IPS DF 6.9 (cell line): ENCODE measurements around the gene ATG16L2.
"Not testable (repeated sequence)": the region's sequence is repeated elsewhere in the genome, so short reads cannot be mapped to it uniquely, and the experiment has no call there.

ENCODE experiments used
- DNase-seq: peaks from one replicate; pipeline ENCODE4 v3.0.0-alpha.2; 2013; ENCODE audit warnings: low read depth, low spot score
- H3K27ac ChIP-seq: one replicate; pipeline ENCODE4 v1.5.1; 2013; ENCODE audit warnings: low read length, control low read depth
- H3K27me3 ChIP-seq: 2 replicates; pipeline ENCODE4 v1.6.1; 2013; ENCODE audit warnings: mild to moderate bottlenecking, low read length; ENCODE audit not compliant: control insufficient read depth, insufficient read depth
- H3K36me3 ChIP-seq: 2 replicates; pipeline ENCODE4 v1.6.1; 2013; ENCODE audit warnings: low read length; ENCODE audit not compliant: control insufficient read depth, insufficient read depth
- H3K4me1 ChIP-seq: 2 replicates; pipeline ENCODE4 v1.6.1; 2013; ENCODE audit warnings: low read length; ENCODE audit not compliant: control insufficient read depth, insufficient read depth
- H3K4me3 ChIP-seq: 2 replicates; pipeline ENCODE4 v1.5.1; 2013; ENCODE audit warnings: mild to moderate bottlenecking, low read length
- H3K9me3 ChIP-seq: 2 replicates; pipeline ENCODE4 v1.6.1; 2013; ENCODE audit warnings: low read length, inconsistent platforms; ENCODE audit not compliant: control insufficient read depth, insufficient read depth
- WGBS: extraction: QIAGEN DNeasy Blood & Tissue Kit; methylation state at CpG from one replicate; pipeline ENCODE4 v1.1.7; 2013; ENCODE audit warnings: mixed read lengths, missing lambda C conversion rate; ENCODE audit not compliant: insufficient read length, insufficient coverage; 5-methylcytosine and 5-hydroxymethylcytosine counted together

Gene ATG16L2

GRCh38 chr11:72806378-72806777, 7.8 kb upstream of the ATG16L2 start:
- not testable (repeated sequence) for H3K9me3 ChIP-seq, H3K4me1 ChIP-seq, H3K27ac ChIP-seq, H3K4me3 ChIP-seq, DNase-seq, H3K36me3 ChIP-seq, H3K27me3 ChIP-seq
- WGBS = no CpG with 5 or more reads among the region's 1 CpG

- H3K36me3 ChIP-seq = no peaks in the 10 kb centered on the region
- no peaks in the 10 kb centered on the region for H3K4me1 ChIP-seq
- H3K9me3 ChIP-seq = no peaks in the 10 kb centered on the region
- no peak overlapping the region for H3K4me3 ChIP-seq
- no peak for DNase-seq
- H3K27ac ChIP-seq = no peak overlapping the region
- no peaks in the 10 kb centered on the region for H3K27me3 ChIP-seq
- no CpG with 5 or more reads among the region's 5 CpGs for WGBS
These were observed 7.1 kb upstream of the ATG16L2 start for GRCh38 chr11:72807021-72807693.

GRCh38 chr11:72807792-72808191, 6.4 kb upstream of the ATG16L2 start:
- no CpG with 5 or more reads among the region's 2 CpGs for WGBS
- H3K4me1 ChIP-seq = peaks cover 2% of the 10 kb centered on the region; the same call in 1 of the 2 replicates
- DNase-seq = no peak
- H3K27ac ChIP-seq = no peak overlapping the region
- no peaks in the 10 kb centered on the region for H3K36me3 ChIP-seq
- no peak overlapping the region for H3K4me3 ChIP-seq
- H3K9me3 ChIP-seq = no peaks in the 10 kb centered on the region
- H3K27me3 ChIP-seq = no peaks in the 10 kb centered on the region

GRCh38 chr11:72808331-72808798, 5.8 kb upstream of the ATG16L2 start:
- DNase-seq = no peak
- Histone ChIP-seq H3K4me1 (peaks cover 4% of the 10 kb centered on the region; the same call in 1 of the 2 replicates), H3K27me3 (no peaks in the 10 kb centered on the region), H3K9me3 (no peaks in the 10 kb centered on the region), H3K36me3 (no peaks in the 10 kb centered on the region), H3K27ac (no peak overlapping the region), H3K4me3 (no peak overlapping the region)
- no CpG with 5 or more reads among the region's 4 CpGs for WGBS

GRCh38 chr11:72811686-72812085, 2.5 kb upstream of the ATG16L2 start:
- H3K4me3 ChIP-seq, H3K9me3 ChIP-seq, DNase-seq, H3K4me1 ChIP-seq, H3K27ac ChIP-seq, H3K27me3 ChIP-seq, H3K36me3 ChIP-seq: not testable (repeated sequence)
- no CpG with 5 or more reads among the region's 10 CpGs for WGBS

- Histone ChIP-seq H3K36me3 (no peaks in the 10 kb centered on the region), H3K27ac (no peak overlapping the region), H3K9me3 (no peaks in the 10 kb centered on the region), H3K4me1 (peaks cover 4% of the 10 kb centered on the region; the same call in 1 of the 2 replicates), H3K27me3 (no peaks in the 10 kb centered on the region), H3K4me3 (no peak overlapping the region)
- no peak for DNase-seq
- WGBS = no CpG with 5 or more reads among the region's 4 CpGs
These were observed 1.6 kb upstream of the ATG16L2 start for GRCh38 chr11:72812604-72812966.

- no CpG with 5 or more reads among the region's 24 CpGs for WGBS
- H3K4me1 ChIP-seq = peaks cover 4% of the 10 kb centered on the region; the same call in 1 of the 2 replicates
- no peak overlapping the region for H3K27ac ChIP-seq
- H3K36me3 ChIP-seq = no peaks in the 10 kb centered on the region
- H3K9me3 ChIP-seq = no peaks in the 10 kb centered on the region
- DNase-seq = no peak
- peak overlapping the region; percentile 70; the same call in 1 of the 2 replicates for H3K4me3 ChIP-seq
- no peaks in the 10 kb centered on the region for H3K27me3 ChIP-seq
These were observed 1.1 kb upstream of the ATG16L2 start for GRCh38 chr11:72812967-72813739.

GRCh38 chr11:72813740-72814285, 398 bp upstream of the ATG16L2 start:
- H3K4me1 ChIP-seq = peaks cover 4% of the 10 kb centered on the region; the same call in 1 of the 2 replicates
- no peak overlapping the region for H3K27ac ChIP-seq
- peak overlapping the region; percentile 70; the same call in 1 of the 2 replicates for H3K4me3 ChIP-seq
- WGBS = no CpG with 5 or more reads among the region's 47 CpGs
- no peak for DNase-seq
- no peaks in the 10 kb centered on the region for H3K27me3 ChIP-seq
- H3K9me3 ChIP-seq = no peaks in the 10 kb centered on the region
- no peaks in the 10 kb centered on the region for H3K36me3 ChIP-seq

- peak overlapping the region; percentile 70; the same call in 1 of the 2 replicates for H3K4me3 ChIP-seq
- no peaks in the 10 kb centered on the region for H3K9me3 ChIP-seq
- no peaks in the 10 kb centered on the region for H3K36me3 ChIP-seq
- no peak overlapping the region for H3K27ac ChIP-seq
- peaks cover 4% of the 10 kb centered on the region; the same call in 1 of the 2 replicates for H3K4me1 ChIP-seq
- no peaks in the 10 kb centered on the region for H3K27me3 ChIP-seq
- DNase-seq = no peak
- no CpG with 5 or more reads among the region's 13 CpGs for WGBS
These were observed 953 bp downstream of the ATG16L2 start for GRCh38 chr11:72815110-72815618.

GRCh38 chr11:72816404-72816990, 2.3 kb downstream of the ATG16L2 start:
- H3K9me3 ChIP-seq = no peaks in the 10 kb centered on the region
- H3K27me3 ChIP-seq = no peaks in the 10 kb centered on the region
- no CpG with 5 or more reads among the region's 7 CpGs for WGBS
- H3K27ac ChIP-seq = no peak overlapping the region
- no peaks in the 10 kb centered on the region for H3K36me3 ChIP-seq
- peaks cover 6% of the 10 kb centered on the region; the same call in 1 of the 2 replicates for H3K4me1 ChIP-seq
- H3K4me3 ChIP-seq = no peak overlapping the region
- no peak for DNase-seq
